ENCODE measurements around the gene RGS14. TPM values are rescaled to one million over a fixed set of nuclear protein-coding genes. Genes with fewer than 3 reads are reported as not detected.

The RGS14 gene
- total RNA-seq, 1 experiment from 2014 or later: 11.9 TPM

DNA sequence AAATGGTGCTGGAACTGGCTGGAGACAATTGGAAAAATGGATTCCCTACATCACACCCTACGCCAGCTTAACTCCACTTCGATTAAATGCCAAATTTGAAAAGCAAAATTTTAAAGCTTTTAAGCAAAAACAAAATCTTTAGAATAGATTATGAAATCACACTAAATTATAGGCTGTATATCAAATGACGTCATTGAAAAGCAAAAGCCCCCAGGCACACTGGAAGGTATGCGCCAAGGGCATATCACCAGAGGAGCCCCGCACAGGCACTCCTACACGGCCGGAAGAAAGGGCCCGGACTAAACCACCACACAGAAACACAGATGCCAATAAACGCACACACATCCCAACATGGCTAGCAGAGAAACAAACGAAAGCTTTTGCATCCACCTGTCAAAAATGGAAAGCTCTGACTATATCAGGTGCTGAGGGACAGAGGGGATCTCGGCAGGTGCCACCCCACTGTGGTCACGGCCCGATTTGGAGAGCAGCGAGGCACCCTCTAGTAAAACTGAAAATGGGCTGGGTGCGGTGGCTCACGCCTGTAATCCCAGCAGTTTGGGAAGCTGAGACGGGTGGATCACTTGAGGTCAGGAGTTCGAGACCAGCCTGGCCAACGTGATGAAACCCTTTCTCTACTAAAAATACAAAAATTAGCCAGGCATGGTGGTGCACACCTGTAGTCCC lies 29.0 kb upstream of the RGS14 start:
- no TSS peak for BruUV-seq (replicated peaks)
- no peaks in the 10 kb centered on the region for H3K36me3 ChIP-seq (ENCODE audit: low read depth)

DNA sequence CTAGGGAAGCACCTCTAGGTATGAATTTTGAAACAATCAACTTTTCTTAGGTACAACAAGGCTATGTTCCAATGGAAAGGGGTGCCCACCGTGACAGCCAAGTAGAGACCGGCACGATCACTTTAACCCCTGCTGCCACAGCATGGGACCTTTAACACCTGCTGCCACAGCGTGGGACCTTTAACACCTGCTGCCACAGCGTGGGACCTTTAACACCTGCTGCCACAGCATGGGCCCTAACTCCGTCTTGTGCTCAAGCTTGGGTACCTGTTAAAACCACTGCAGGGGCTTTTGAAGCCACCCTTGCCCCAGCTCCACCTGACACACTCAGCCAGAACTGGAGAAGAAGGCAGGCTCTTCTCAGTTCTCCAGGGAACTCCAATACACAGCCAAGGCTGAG lies 27.8 kb upstream of the RGS14 start:
- intact Hi-C loops (cut with micrococcal nuclease; ENCODE audit: unreplicated experiment): no loop called here
- Histone ChIP-seq H3K36me3 (ENCODE audit: low read depth) (peaks cover 7% of the 10 kb centered on the region; the same call in 1 of the 2 replicates), H2AFZ (no peak overlapping the region), H4K20me1 (ENCODE audit: insufficient read depth) (peaks cover 8% of the 10 kb centered on the region; the same call in 1 of the 2 replicates), H3K9me3 (ENCODE audit: insufficient read depth, low read depth) (no peaks in the 10 kb centered on the region), H3K4me1 (replicated peaks; ENCODE audit: insufficient read depth) (peaks cover 23% of the 10 kb centered on the region), H3K4me2 (no peak overlapping the region), H3K79me2 (ENCODE audit: low read depth) (no peaks in the 10 kb centered on the region), H3K27me3 (ENCODE audit: insufficient read depth, low read depth) (no peaks in the 10 kb centered on the region), H3F3A (ENCODE audit: insufficient read depth, low read depth) (peaks cover 24% of the 10 kb centered on the region), H3K27ac (no peak overlapping the region), H3K9me2 (ENCODE audit: insufficient read depth) (no peaks in the 10 kb centered on the region), H3K4me3 (no peak overlapping the region)
- POLR2A ChIA-PET (ENCODE audit: unreplicated experiment): no interaction called here
- DNase-seq: no peak
- CTCF ChIA-PET: no interaction called here
- TF ChIP-seq EZH2 (IDR thresholded peaks at IDR 0.05; ENCODE audit: low read depth) (no peak), CTCF (conservative IDR thresholded peaks at IDR 0.05) (no peak)
- BruUV-seq (replicated peaks): no TSS peak

More for the DNA sequence above, 29.0 kb upstream of the RGS14 start:
- no peak for DNase-seq
- Histone ChIP-seq H4K20me1 (ENCODE audit: insufficient read depth) (peaks cover 8% of the 10 kb centered on the region; the same call in 1 of the 2 replicates), H3K4me3 (no peak overlapping the region), H2AFZ (no peak overlapping the region), H3K9me3 (ENCODE audit: insufficient read depth, low read depth) (no peaks in the 10 kb centered on the region), H3F3A (ENCODE audit: insufficient read depth, low read depth) (peaks cover 24% of the 10 kb centered on the region), H3K9me2 (ENCODE audit: insufficient read depth) (no peaks in the 10 kb centered on the region), H3K4me2 (no peak overlapping the region), H3K79me2 (ENCODE audit: low read depth) (no peaks in the 10 kb centered on the region), H3K4me1 (replicated peaks; ENCODE audit: insufficient read depth) (peaks cover 23% of the 10 kb centered on the region), H3K27ac (no peak overlapping the region), H3K27me3 (ENCODE audit: insufficient read depth, low read depth) (no peaks in the 10 kb centered on the region)
- ChIA-PET CTCF (interaction anchor here (0.6 to 0.8 kb wide), 2 partner anchors 94 to 223 kb away, joined by 3 to 4 read pairs; no protein-coding TSS in a partner anchor), POLR2A (ENCODE audit: unreplicated experiment) (interaction anchor here (0.6 to 0.7 kb wide), 3 partner anchors 38 to 166 kb away, joined by 3 to 4 read pairs (median 3); no protein-coding TSS in a partner anchor)
- intact Hi-C loops (cut with micrococcal nuclease; ENCODE audit: unreplicated experiment): no loop called here
- TF ChIP-seq EZH2 (IDR thresholded peaks at IDR 0.05; ENCODE audit: low read depth) (no peak), CTCF (conservative IDR thresholded peaks at IDR 0.05) (no peak)

DNA sequence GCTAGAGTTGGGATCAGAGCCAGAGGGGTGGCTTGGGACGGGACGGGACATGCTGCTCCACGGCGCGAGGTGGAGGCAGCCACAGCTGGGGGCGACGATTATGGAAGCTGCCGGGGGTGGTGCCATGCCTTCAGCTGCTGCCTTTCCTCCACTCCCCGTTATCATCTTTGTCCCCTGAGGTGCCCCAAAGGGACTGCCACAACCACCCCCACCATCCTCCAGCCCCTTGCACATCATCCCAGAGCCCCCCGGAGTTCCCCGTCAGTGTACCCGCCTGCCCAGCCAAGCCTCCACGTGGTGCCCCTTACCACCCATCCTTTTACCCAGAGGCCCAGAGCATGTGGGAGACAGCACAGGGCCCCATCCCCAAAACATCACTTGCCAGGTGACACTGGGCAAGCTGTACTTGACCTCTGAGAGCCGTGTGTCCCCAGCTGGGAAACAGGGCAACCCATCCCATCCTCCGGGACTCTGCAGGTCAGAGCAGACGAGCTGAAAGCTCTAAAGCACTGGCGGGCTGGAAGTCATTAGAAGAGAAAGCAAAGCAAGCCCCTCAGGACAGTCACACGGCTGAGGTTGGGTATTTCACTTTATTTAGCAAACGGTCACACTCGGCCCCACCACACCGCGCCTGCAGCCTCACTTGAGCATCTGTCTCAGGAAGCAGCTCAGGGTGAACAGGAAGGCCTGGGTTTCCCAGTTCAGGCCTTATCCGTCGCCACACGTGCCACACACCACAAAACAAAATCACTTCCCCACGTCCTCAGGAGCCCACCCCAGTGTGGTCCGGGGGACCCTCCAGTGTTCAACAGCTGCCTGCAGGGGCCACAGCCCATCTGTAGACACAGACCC lies 26.5 kb upstream of the RGS14 start:
- DNase-seq: no peak
- intact Hi-C loops (cut with micrococcal nuclease; ENCODE audit: unreplicated experiment): no loop called here
- Histone ChIP-seq H3K27me3 (ENCODE audit: insufficient read depth, low read depth) (no peaks in the 10 kb centered on the region), H3K4me3 (no peak overlapping the region), H3K9me2 (ENCODE audit: insufficient read depth) (no peaks in the 10 kb centered on the region), H3K27ac (no peak overlapping the region), H3K4me1 (replicated peaks; ENCODE audit: insufficient read depth) (peaks cover 9% of the 10 kb centered on the region), H3K36me3 (ENCODE audit: low read depth) (peaks cover 7% of the 10 kb centered on the region; the same call in 1 of the 2 replicates), H2AFZ (no peak overlapping the region), H3K4me2 (no peak overlapping the region), H3F3A (ENCODE audit: insufficient read depth, low read depth) (peaks cover 16% of the 10 kb centered on the region; the same call in 1 of the 2 replicates), H3K79me2 (ENCODE audit: low read depth) (no peaks in the 10 kb centered on the region), H4K20me1 (ENCODE audit: insufficient read depth) (peaks cover 8% of the 10 kb centered on the region; the same call in 1 of the 2 replicates), H3K9me3 (ENCODE audit: insufficient read depth, low read depth) (no peaks in the 10 kb centered on the region)
- TSS peak; percentile 51 for BruUV-seq (replicated peaks)
- ChIA-PET POLR2A (ENCODE audit: unreplicated experiment) (interaction anchor here (0.7 kb wide), 1 partner anchor 127 kb away, joined by 6 read pairs; no protein-coding TSS in a partner anchor), CTCF (interaction anchor here (0.6 kb wide), 1 partner anchor 42 kb away, joined by 4 read pairs; no protein-coding TSS in a partner anchor)
- no peak for TF ChIP-seq CTCF (conservative IDR thresholded peaks at IDR 0.05)
- no peak for TF ChIP-seq EZH2 (IDR thresholded peaks at IDR 0.05; ENCODE audit: low read depth)

Measured in PC-9 (cell line).